ENCODE measurements around the gene PROB1. TPM values are rescaled to one million over a fixed set of nuclear protein-coding genes. Genes with fewer than 3 reads are reported as not detected.

Gene PROB1
- total and polyA plus RNA-seq, 2 of the 13 experiments (the other 11 are each of a cell fraction or from before 2014, with no cell fraction given), result 0.69 to 1.1 TPM

DNA sequence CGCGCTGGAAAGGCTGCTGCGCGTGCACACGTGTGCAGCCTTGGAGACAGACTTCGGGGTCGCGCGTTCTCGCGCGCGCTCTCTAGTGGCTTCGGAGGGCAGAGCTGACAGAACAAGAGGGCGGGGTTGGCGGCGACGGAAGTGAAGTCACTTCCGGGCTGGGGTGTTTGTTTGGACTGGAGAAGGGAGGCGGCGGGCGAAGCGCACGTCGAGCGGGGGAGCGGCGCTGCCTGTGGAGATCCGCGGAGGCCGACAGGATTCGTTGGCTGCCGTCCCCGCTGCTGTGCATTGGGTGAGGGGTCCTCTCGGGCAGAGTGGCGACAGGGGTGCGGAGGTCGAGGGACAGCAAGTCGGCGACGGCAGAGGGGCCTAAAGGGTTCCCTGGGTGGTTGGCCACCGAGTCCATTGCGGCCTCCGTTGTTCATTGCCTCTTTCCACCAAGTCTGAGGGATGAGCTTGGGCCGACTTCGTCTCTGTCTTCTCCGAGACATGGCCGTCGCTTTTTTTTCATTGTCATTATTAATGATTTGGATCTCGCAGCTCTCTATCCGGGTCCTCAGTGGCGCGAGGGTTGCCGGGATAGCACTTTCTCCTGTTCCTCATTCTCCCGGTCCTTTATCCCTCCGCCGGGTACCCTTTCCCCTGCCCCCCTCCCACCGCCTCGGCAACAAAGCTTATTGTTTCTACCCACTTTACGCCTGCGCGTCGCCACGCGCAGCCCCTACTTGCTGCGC lies 53.0 kb downstream of the PROB1 start, which contains the start of gene PAIP2 (continued):
- TF ChIP-seq, protein P1, sequence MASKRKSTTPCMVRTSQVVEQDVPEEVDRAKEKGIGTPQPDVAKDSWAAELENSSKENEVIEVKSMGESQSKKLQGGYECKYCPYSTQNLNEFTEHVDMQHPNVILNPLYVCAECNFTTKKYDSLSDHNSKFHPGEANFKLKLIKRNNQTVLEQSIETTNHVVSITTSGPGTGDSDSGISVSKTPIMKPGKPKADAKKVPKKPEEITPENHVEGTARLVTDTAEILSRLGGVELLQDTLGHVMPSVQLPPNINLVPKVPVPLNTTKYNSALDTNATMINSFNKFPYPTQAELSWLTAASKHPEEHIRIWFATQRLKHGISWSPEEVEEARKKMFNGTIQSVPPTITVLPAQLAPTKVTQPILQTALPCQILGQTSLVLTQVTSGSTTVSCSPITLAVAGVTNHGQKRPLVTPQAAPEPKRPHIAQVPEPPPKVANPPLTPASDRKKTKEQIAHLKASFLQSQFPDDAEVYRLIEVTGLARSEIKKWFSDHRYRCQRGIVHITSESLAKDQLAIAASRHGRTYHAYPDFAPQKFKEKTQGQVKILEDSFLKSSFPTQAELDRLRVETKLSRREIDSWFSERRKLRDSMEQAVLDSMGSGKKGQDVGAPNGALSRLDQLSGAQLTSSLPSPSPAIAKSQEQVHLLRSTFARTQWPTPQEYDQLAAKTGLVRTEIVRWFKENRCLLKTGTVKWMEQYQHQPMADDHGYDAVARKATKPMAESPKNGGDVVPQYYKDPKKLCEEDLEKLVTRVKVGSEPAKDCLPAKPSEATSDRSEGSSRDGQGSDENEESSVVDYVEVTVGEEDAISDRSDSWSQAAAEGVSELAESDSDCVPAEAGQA (IDR thresholded peaks at IDR 0.05; ENCODE audit: low read depth), result peak; percentile 78
- TF ChIP-seq, protein P1 (CRISPR knock-in tag; IDR thresholded peaks at IDR 0.05; ENCODE audit: borderline replicate concordance), result no peak
- TF ChIP-seq KAT7 (CRISPR knock-in tag; IDR thresholded peaks at IDR 0.05; ENCODE audit: borderline replicate concordance) (peak; percentile 58; the same call in 1 of the 2 replicates), ZNF33B (CRISPR knock-in tag; IDR thresholded peaks at IDR 0.05) (peak; percentile 57; the same call in 1 of the 2 replicates), ZNF841 (CRISPR knock-in tag; IDR thresholded peaks at IDR 0.05; ENCODE audit: borderline replicate concordance) (no peak), JDP2 (CRISPR knock-in tag; IDR thresholded peaks at IDR 0.05; ENCODE audit: borderline replicate concordance) (no peak), SKI (IDR thresholded peaks at IDR 0.05; ENCODE audit: partially characterized antibody) (no peak), ZNF333 (CRISPR knock-in tag; IDR thresholded peaks at IDR 0.05; ENCODE audit: borderline replicate concordance) (peak; percentile 98), REPIN1 (CRISPR knock-in tag; IDR thresholded peaks at IDR 0.05; ENCODE audit: borderline replicate concordance, low read depth) (peak; percentile 73), HOXD1 (CRISPR knock-in tag; IDR thresholded peaks at IDR 0.05) (0 out of 2 replicates have a peak, but pooled peaks have one; percentile 35), CREM (IDR thresholded peaks at IDR 0.05) (peak; percentile 81), CREM (CRISPR knock-in tag; IDR thresholded peaks at IDR 0.05) (no peak), MTF2 (CRISPR knock-in tag; IDR thresholded peaks at IDR 0.05; ENCODE audit: borderline replicate concordance) (no peak)
- TF ChIP-seq, protein P2, sequence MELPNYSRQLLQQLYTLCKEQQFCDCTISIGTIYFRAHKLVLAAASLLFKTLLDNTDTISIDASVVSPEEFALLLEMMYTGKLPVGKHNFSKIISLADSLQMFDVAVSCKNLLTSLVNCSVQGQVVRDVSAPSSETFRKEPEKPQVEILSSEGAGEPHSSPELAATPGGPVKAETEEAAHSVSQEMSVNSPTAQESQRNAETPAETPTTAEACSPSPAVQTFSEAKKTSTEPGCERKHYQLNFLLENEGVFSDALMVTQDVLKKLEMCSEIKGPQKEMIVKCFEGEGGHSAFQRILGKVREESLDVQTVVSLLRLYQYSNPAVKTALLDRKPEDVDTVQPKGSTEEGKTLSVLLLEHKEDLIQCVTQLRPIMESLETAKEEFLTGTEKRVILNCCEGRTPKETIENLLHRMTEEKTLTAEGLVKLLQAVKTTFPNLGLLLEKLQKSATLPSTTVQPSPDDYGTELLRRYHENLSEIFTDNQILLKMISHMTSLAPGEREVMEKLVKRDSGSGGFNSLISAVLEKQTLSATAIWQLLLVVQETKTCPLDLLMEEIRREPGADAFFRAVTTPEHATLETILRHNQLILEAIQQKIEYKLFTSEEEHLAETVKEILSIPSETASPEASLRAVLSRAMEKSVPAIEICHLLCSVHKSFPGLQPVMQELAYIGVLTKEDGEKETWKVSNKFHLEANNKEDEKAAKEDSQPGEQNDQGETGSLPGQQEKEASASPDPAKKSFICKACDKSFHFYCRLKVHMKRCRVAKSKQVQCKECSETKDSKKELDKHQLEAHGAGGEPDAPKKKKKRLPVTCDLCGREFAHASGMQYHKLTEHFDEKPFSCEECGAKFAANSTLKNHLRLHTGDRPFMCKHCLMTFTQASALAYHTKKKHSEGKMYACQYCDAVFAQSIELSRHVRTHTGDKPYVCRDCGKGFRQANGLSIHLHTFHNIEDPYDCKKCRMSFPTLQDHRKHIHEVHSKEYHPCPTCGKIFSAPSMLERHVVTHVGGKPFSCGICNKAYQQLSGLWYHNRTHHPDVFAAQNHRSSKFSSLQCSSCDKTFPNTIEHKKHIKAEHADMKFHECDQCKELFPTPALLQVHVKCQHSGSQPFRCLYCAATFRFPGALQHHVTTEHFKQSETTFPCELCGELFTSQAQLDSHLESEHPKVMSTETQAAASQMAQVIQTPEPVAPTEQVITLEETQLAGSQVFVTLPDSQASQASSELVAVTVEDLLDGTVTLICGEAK (IDR thresholded peaks at IDR 0.05), result peak; percentile 61
- TF ChIP-seq, protein P2 (CRISPR knock-in tag; IDR thresholded peaks at IDR 0.05), result no peak; the same call in 1 of the 2 replicates
